Heart left ventricle (tissue), 13 donors: ENCODE data around the gene MAP4K4.

ENCODE experiments used
- CTCF ChIP-seq, 12 donors: fragments of 200-600 bp; sonication (generic) in 4 of 12; IDR thresholded peaks; one replicate each; pipeline versions ENCODE4 v1.5.0 to v1.8.0; 2018 to 2022; ENCODE audit warnings: antibody characterized with exemption in 12 of 12, mild to moderate bottlenecking in 5 of 12
- POLR2A ChIP-seq, 2 donors: fragments of 450-650 bp; IDR thresholded peaks; one replicate each; pipeline ENCODE4 v1.6.1; 2017; ENCODE audit warnings: antibody characterized with exemption in 2 of 2, mild to moderate bottlenecking in 2 of 2, moderate library complexity in 2 of 2
- donor health status: ischemic (EF 13 %, LVEDD 7.1; RV severe dilation, severe dysfunction).
- donor health status: DM: no; HTN: yes; CAD: no.
- donor health status: DM: no; HTN: no; CAD: no.
- donor health status: ischemic (EF 25% LVEDD 6.9; RV normal size, moderate dysfunction).
- donor health status: ischemic (EF 25% LVEDD 5.7; RV mildly dilated, moderate dysfunction).
- donor health status: ischemic (EF 35%, LVEDD 5.7; RV mildly dilated, moderate dysfunction).
- donor health status: nonischemic (EF 11% LVEDD 7.7; RV severe dilation, severe dysfunction).
- donor health status: DM: yes; HTN: yes; CAD: no.
- donor health status: PGD.
- donor health status: ischemic (EF 29% LVEDD 5.4; RV normal size, mild dysfunction).
- donor health status: nonischemic (EF 23%, LVEDD 6.1; RV moderate dilation, normal function).

GRCh38 chr2:101704046-101704466 is 6.5 kb downstream of the MAP4K4 start:
- TF ChIP-seq CTCF (IDR thresholded peaks at IDR 0.05) (no peak), POLR2A (IDR thresholded peaks at IDR 0.05) (no peak)
